Measurements from ENCODE around the gene ATRX. TPM values are rescaled to one million over a fixed set of nuclear protein-coding genes. Genes with fewer than 3 reads are reported as not detected.

ATRX gene
- total and polyA plus RNA-seq, 2 donors (not counting 1 experiment from before 2014, with no cell fraction given): 19.3 to 173 TPM

DNA sequence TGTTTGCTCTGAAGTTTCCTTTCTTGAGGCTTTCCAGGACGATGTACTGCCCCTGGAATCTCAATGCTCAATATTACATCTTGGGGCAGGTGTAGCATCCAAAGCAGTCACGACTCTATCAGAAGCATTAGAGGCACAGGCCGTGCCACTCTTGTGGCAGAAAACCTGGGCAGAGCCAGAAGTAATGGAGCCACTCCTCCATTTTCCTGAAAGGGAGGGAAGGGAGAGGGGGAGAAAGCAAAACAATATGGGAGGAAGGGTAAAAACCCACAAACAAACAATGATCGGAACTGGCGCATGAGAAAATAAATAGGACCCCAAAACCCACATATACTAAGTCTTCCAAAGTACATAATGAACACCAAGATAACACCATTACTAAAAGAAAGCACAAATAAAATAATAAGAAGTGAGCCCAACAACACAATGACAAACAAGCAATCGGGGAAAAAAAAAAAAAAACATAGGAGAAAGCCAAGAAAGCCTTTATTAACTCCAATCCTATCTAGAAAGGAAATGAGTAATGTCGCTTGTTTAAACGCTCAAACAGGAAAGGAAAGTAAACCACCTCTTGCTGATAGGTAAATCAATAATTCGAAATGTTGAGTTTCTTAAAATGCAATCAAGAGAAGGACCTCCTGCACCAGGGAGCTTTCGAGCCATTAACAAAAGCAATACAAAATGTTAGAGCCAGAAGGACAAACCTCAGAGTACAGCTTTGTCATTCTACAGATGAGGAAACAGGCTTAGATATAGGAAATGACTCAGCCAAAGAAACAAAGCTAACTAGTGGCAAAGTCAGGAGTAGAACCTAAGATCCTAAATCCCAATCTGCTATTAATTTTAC lies 117.4 kb downstream of the ATRX start:
- Mint-ChIP-seq H3K27ac (no peak overlapping the region), H3K27me3 (no peaks in the 10 kb centered on the region), H3K4me3 (no peak overlapping the region), H3K4me1 (peaks cover 5% of the 10 kb centered on the region), H3K9me3 (ENCODE audit: insufficient read depth) (no peaks in the 10 kb centered on the region)
- H3K4me3 ChIP-seq (ENCODE audit: control extremely low read depth in 1 of 5, extremely low read depth in 1 of 5, insufficient read depth in 1 of 5, low read depth in 2 of 5, low read length in 4 of 5): no peak overlapping the region
- POLR2A ChIA-PET: no interaction called here
- H3K36me3 ChIP-seq (replicated peaks in 1 of 2; ENCODE audit: control extremely low read depth in 1 of 2, control insufficient read depth in 1 of 2, extremely low read depth in 1 of 2, insufficient read depth in 2 of 2, low read length in 1 of 2): peaks cover 1 to 3% of the 10 kb centered on the region in 2 experiments
- no peak for TF ChIP-seq EZH2 (IDR thresholded peaks at IDR 0.05; ENCODE audit: borderline replicate concordance, insufficient read depth, low read depth, low read length, poor library complexity, severe bottlenecking)
- TF ChIP-seq, protein P1, sequence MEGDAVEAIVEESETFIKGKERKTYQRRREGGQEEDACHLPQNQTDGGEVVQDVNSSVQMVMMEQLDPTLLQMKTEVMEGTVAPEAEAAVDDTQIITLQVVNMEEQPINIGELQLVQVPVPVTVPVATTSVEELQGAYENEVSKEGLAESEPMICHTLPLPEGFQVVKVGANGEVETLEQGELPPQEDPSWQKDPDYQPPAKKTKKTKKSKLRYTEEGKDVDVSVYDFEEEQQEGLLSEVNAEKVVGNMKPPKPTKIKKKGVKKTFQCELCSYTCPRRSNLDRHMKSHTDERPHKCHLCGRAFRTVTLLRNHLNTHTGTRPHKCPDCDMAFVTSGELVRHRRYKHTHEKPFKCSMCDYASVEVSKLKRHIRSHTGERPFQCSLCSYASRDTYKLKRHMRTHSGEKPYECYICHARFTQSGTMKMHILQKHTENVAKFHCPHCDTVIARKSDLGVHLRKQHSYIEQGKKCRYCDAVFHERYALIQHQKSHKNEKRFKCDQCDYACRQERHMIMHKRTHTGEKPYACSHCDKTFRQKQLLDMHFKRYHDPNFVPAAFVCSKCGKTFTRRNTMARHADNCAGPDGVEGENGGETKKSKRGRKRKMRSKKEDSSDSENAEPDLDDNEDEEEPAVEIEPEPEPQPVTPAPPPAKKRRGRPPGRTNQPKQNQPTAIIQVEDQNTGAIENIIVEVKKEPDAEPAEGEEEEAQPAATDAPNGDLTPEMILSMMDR (IDR thresholded peaks at IDR 0.05): no peak
- H2AFZ ChIP-seq (ENCODE audit: insufficient read depth, low read depth, low read length, poor library complexity, severe bottlenecking): no peak overlapping the region
- H3K27ac ChIP-seq (ENCODE audit: low read length in 2 of 2): no peak overlapping the region
- ATAC-seq (ENCODE audit: low read depth) (no peak), DNase-seq (no peak)
- no peaks in the 10 kb centered on the region for H3K4me1 ChIP-seq (ENCODE audit: control insufficient read depth in 2 of 2, insufficient read depth in 2 of 2, low read length in 2 of 2)
- H3K79me2 ChIP-seq (ENCODE audit: control insufficient read depth, insufficient read depth, low read length): no peaks in the 10 kb centered on the region
- intact Hi-C loops (cut with micrococcal nuclease): no loop called here
- H3K9me3 ChIP-seq (ENCODE audit: control extremely low read depth in 1 of 3, control insufficient read depth in 2 of 3, insufficient read depth in 1 of 3, low read length in 2 of 3): no peaks in the 10 kb centered on the region
- no CpG with 5 or more reads among the region's 10 CpGs for WGBS (ENCODE audit: insufficient coverage)
- CTCF ChIA-PET: no interaction called here
- H3K27me3 ChIP-seq (replicated peaks in 1 of 4; ENCODE audit: control extremely low read depth in 1 of 4, control insufficient read depth in 3 of 4, insufficient read depth in 4 of 4, low read length in 3 of 4): no peaks in the 10 kb centered on the region
- H3K4me2 ChIP-seq (replicated peaks; ENCODE audit: low read depth, low read length, poor library complexity, severe bottlenecking): no peak overlapping the region
- H4K20me1 ChIP-seq (ENCODE audit: control insufficient read depth, insufficient read depth, low read length, poor library complexity, severe bottlenecking): no peaks in the 10 kb centered on the region
- H3K9ac ChIP-seq (ENCODE audit: low read length): no peak overlapping the region

DNA sequence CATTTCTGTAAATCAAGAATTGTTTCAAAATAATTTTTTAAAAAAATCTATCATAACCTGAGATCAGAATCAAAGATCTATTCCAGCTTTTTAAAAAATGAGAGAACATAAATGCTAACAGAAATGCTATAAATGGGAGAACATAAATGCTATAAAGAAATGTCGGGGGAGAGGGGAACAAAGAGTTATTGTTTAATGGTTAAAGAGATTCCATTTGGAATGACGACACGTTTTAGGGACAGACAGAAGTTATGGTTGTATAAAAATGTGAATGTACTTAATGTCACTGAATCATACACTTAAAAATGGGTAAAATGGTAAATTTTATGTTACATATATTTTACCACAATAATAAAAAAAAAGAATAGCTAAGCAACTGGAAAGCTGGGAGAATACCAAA lies 127.1 kb downstream of the ATRX start:
- Histone ChIP-seq H4K20me1 (ENCODE audit: control insufficient read depth, insufficient read depth, low read length, poor library complexity, severe bottlenecking) (no peaks in the 10 kb centered on the region), H3K36me3 (replicated peaks in 1 of 2; ENCODE audit: control extremely low read depth in 1 of 2, control insufficient read depth in 1 of 2, extremely low read depth in 1 of 2, insufficient read depth in 2 of 2, low read length in 1 of 2) (peaks cover 0 to 10% of the 10 kb centered on the region in 2 experiments), H3K4me3 (ENCODE audit: control extremely low read depth in 1 of 5, extremely low read depth in 1 of 5, insufficient read depth in 1 of 5, low read depth in 2 of 5, low read length in 4 of 5) (no peak overlapping the region), H3K27ac (ENCODE audit: low read length in 2 of 2) (no peak overlapping the region), H3K9ac (ENCODE audit: low read length) (no peak overlapping the region), H3K4me1 (ENCODE audit: control insufficient read depth in 2 of 2, insufficient read depth in 2 of 2, low read length in 2 of 2) (no peaks in the 10 kb centered on the region), H3K27me3 (replicated peaks in 1 of 4; ENCODE audit: control extremely low read depth in 1 of 4, control insufficient read depth in 3 of 4, insufficient read depth in 4 of 4, low read length in 3 of 4) (no peaks in the 10 kb centered on the region), H2AFZ (ENCODE audit: insufficient read depth, low read depth, low read length, poor library complexity, severe bottlenecking) (no peak overlapping the region), H3K4me2 (replicated peaks; ENCODE audit: low read depth, low read length, poor library complexity, severe bottlenecking) (no peak overlapping the region), H3K79me2 (ENCODE audit: control insufficient read depth, insufficient read depth, low read length) (no peaks in the 10 kb centered on the region), H3K9me3 (ENCODE audit: control extremely low read depth in 1 of 3, control insufficient read depth in 2 of 3, insufficient read depth in 1 of 3, low read length in 2 of 3) (no peaks in the 10 kb centered on the region)
- DNase-seq: no peak
- H3K9me3 Mint-ChIP-seq (ENCODE audit: insufficient read depth): no peaks in the 10 kb centered on the region
- no peak overlapping the region for H3K4me3 Mint-ChIP-seq
- ChIA-PET POLR2A (no interaction called here), CTCF (no interaction called here)
- H3K27me3 Mint-ChIP-seq: no peaks in the 10 kb centered on the region
- no peak for TF ChIP-seq EZH2 (IDR thresholded peaks at IDR 0.05; ENCODE audit: borderline replicate concordance, insufficient read depth, low read depth, low read length, poor library complexity, severe bottlenecking)
- TF ChIP-seq, protein P1 (IDR thresholded peaks at IDR 0.05): no peak
- ATAC-seq (ENCODE audit: low read depth): no peak
- H3K4me1 Mint-ChIP-seq: no peaks in the 10 kb centered on the region
- intact Hi-C loops (cut with micrococcal nuclease): no loop called here
- no peak overlapping the region for H3K27ac Mint-ChIP-seq
- no CpG with 5 or more reads among the region's 3 CpGs for WGBS (ENCODE audit: insufficient coverage)

Measured in B cell (primary cell).